GM12873 (cell line): ENCODE data around the gene HMGN2.

Experiments
- TF ChIP-seq, protein P1 (sequence below): IDR thresholded peaks from 2 replicates; pipeline ENCODE4 v1.5.1; 2012; ENCODE audit warnings: low read depth, mild to moderate bottlenecking, moderate library complexity, low read length, control low read depth; ENCODE audit not compliant: insufficient read depth; ENCODE audit errors: missing control alignments

The HMGN2 gene

DNA sequence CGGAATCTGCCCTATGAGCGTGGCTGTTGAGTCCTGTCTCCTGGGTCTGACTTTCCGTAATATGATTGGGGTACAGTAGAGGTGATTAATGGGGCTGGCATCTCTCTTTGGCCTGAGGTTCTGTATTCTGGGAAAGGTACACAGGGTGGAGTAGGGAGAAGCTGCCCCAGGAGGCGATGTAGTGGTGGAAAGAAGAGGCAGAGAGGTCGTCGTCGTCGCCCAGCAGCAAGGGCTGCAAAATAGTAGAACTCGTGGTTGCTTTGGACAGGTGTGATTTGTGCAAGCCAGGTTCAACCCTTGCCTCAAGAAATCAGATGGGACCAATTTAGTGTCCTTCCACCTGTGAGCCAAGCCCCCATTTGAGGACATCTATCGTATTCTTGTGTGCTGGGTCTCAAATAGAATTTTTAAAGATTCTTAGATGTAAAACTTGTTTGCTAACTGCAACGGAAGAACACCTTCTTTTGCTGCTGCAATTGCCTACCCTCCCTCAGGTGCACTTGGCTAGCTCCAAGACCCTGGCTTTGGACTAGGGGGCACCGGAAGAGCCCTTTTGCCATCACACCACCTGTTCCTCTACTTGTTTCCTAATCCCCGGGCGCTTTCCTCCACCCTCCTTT lies 1.3 kb upstream of the HMGN2 start:
- TF ChIP-seq, protein P1, sequence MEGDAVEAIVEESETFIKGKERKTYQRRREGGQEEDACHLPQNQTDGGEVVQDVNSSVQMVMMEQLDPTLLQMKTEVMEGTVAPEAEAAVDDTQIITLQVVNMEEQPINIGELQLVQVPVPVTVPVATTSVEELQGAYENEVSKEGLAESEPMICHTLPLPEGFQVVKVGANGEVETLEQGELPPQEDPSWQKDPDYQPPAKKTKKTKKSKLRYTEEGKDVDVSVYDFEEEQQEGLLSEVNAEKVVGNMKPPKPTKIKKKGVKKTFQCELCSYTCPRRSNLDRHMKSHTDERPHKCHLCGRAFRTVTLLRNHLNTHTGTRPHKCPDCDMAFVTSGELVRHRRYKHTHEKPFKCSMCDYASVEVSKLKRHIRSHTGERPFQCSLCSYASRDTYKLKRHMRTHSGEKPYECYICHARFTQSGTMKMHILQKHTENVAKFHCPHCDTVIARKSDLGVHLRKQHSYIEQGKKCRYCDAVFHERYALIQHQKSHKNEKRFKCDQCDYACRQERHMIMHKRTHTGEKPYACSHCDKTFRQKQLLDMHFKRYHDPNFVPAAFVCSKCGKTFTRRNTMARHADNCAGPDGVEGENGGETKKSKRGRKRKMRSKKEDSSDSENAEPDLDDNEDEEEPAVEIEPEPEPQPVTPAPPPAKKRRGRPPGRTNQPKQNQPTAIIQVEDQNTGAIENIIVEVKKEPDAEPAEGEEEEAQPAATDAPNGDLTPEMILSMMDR: no peak

- TF ChIP-seq, protein P1: no peak
These were observed 531 bp upstream of the HMGN2 start for GRCh38 chr1:26471498-26472319.

DNA sequence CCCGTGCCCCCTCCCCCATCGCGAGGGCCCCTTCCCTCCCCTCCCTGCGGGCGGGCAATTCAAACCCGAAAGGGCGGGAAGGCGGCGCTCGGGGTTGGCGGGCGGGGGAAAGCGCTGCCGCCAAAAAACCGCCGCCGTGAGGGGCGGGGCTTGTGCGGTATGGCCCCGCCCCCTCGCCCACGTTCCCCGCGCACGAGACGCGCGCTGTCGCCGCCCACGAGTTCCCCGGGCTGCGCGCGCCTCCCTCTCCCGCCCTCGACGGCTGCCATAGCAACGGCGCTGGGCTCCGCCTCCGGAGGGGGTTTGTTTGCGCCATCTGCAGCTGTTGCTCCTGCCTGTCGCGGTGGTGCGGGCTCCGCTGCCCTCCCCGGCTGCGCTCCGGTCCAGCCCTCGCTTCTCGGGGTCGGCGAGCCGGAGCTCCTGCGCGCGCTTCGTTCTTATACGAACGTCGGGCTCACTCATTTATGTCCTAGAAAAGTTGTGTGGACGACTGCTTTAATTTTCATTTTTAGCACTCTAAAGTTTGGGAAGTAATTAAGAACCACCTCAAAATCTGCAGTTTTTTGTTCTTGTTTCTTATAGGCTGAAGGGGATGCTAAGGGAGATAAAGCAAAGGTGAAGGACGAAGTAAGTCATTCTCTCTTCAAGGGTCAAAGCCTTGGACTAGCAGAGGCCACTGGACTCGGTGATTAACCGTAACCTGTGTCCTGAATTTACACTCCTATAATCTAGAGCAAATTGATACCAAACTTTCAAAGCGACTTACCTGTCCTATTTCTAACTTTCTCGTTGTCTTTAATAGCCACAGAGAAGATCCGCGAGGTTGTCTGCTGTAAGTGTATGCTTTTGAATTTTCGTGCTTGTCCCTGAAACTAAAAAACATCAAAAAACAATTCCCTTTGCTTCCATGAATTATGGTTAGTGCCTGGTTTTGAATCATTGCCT lies 933 bp downstream of the HMGN2 start:
- TF ChIP-seq, protein P1: no peak

- TF ChIP-seq, protein P1: no peak
These were observed 2.6 kb downstream of the HMGN2 start for GRCh38 chr1:26474818-26475217.

- TF ChIP-seq, protein P1: no peak
These were observed 3.7 kb downstream of the HMGN2 start for GRCh38 chr1:26475989-26476388.

DNA sequence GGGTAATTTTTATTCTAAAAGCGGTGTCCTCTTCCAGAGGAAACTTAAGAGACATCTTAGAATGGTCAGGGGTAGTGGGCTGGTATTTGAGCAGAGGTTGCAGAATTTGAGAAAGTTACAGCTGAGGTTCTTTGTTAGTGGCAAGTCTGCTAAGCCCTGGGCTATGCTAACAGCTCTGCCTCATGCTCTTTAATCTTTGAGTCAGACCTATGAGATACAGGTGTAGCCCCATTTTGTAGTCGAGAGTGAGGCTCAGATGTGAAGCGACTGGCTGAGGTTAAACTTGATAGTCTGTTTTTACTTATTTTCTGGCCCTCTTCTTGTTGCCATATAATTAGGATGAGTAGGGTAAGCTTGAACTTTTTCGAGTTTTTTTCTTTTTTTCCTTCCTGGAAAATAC lies 4.7 kb downstream of the HMGN2 start:
- TF ChIP-seq, protein P1: no peak
